Fibroblast of lung (primary cell): ENCODE measurements around the gene PIEZO2.

Experiments used
- EZH2 ChIP-seq: IDR thresholded peaks from 2 replicates; pipeline ENCODE4 v1.5.1; 2012; ENCODE audit warnings: low read length, control low read depth, mild to moderate bottlenecking; ENCODE audit errors: missing control alignments
- TF ChIP-seq, protein P1 (sequence below), 2 donors: IDR thresholded peaks in 1 of 2; conservative IDR thresholded peaks in 1 of 2; 1 replicate in 1 of 2; 2 replicates in 1 of 2; pipeline ENCODE4 v1.5.1; 2011 to 2012; ENCODE audit warnings: low read length in 2 of 2, control low read depth in 1 of 2, inconsistent platforms in 1 of 2, low read depth in 1 of 2, mild to moderate bottlenecking in 1 of 2

DNA sequence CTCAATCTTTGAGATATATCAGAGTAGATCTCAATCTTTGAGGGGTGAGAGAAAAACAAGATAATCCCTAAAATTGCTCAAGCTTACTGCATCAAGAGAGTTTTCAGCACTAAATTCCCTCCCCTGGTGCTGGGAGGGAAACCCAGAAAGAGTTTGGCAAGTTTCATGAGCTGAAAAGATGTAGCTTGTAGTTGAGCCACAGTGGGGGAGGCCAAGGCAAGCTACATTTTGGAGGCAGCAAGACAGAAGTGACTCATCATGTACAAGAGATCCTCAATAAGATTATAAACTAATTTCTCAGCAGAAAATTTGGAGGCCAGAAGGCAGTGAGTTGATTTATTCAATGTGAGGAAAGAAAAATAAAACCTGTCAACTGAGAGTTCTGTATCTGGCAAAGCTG is 308.2 kb downstream of the PIEZO2 start:
- TF ChIP-seq, protein P1, sequence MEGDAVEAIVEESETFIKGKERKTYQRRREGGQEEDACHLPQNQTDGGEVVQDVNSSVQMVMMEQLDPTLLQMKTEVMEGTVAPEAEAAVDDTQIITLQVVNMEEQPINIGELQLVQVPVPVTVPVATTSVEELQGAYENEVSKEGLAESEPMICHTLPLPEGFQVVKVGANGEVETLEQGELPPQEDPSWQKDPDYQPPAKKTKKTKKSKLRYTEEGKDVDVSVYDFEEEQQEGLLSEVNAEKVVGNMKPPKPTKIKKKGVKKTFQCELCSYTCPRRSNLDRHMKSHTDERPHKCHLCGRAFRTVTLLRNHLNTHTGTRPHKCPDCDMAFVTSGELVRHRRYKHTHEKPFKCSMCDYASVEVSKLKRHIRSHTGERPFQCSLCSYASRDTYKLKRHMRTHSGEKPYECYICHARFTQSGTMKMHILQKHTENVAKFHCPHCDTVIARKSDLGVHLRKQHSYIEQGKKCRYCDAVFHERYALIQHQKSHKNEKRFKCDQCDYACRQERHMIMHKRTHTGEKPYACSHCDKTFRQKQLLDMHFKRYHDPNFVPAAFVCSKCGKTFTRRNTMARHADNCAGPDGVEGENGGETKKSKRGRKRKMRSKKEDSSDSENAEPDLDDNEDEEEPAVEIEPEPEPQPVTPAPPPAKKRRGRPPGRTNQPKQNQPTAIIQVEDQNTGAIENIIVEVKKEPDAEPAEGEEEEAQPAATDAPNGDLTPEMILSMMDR (conservative IDR thresholded peaks at IDR 0.05 in 1 of 2, IDR thresholded peaks at IDR 0.05 in 1 of 2; ENCODE audit: low read depth in 1 of 2, low read length in 2 of 2), result no peak
- no peak for TF ChIP-seq EZH2
